ENCODE data around the gene ICAM3. TPM values are rescaled to one million over a fixed set of nuclear protein-coding genes. Genes with fewer than 3 reads are reported as not detected.

Gene ICAM3
- polyA plus RNA-seq, 1 experiment = 17.3 TPM

- no peaks in the 10 kb centered on the region for H3K27me3 ChIP-seq (ENCODE audit: control insufficient read depth, insufficient read depth, low read length)
- CTCF ChIA-PET = interaction anchor here (1.7 kb wide), 1 partner anchor 61 kb away, joined by 7 read pairs; the partner anchor contains the start of gene ICAM1
- no peak for DNase-seq (ENCODE audit: low read depth)
- POLR2A ChIA-PET = no interaction called here
- peak overlapping the region; percentile 97 for H3K4me3 ChIP-seq (ENCODE audit: low read depth, low read length)
- H3K36me3 ChIP-seq (ENCODE audit: control insufficient read depth, insufficient read depth, low read length) = peaks cover 24% of the 10 kb centered on the region
- TF ChIP-seq CTCF (IDR thresholded peaks at IDR 0.05; ENCODE audit: insufficient read depth, low read depth, low read length) = no peak
Measured at GRCh38 chr19:10332158-10332964, 7.1 kb downstream of the ICAM3 start.

DNA sequence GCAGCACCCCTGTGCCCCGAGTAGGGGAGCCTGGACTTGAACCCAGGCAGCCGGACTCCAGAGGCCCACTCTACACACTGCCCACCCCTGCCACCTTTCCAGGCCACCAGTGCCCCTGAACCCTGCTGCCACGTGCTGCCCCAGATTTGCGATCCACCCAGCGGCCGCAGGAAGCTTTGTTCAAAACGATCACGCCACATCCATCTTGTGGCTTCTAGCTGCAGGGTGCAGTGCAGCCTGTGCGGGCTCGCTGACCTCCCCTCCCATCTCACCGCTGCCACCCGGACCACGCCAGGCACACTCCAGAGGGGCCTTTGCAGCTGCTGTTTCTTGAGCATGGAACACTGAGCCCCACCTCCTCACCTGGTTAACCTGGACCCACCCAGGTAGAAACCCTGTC, 9.9 kb downstream of the ICAM3 start:
- H3K36me3 ChIP-seq (ENCODE audit: control insufficient read depth, insufficient read depth, low read length) = peaks cover 27% of the 10 kb centered on the region
- TF ChIP-seq CTCF (IDR thresholded peaks at IDR 0.05; ENCODE audit: insufficient read depth, low read depth, low read length) = no peak
- CTCF ChIA-PET = no interaction called here
- no peak for DNase-seq (ENCODE audit: low read depth)
- no peaks in the 10 kb centered on the region for H3K27me3 ChIP-seq (ENCODE audit: control insufficient read depth, insufficient read depth, low read length)
- no peak overlapping the region for H3K4me3 ChIP-seq (ENCODE audit: low read depth, low read length)
- POLR2A ChIA-PET = no interaction called here

- CTCF ChIA-PET = no interaction called here
- TF ChIP-seq CTCF (IDR thresholded peaks at IDR 0.05; ENCODE audit: insufficient read depth, low read depth, low read length) = no peak
- Histone ChIP-seq H3K27me3 (ENCODE audit: control insufficient read depth, insufficient read depth, low read length) (no peaks in the 10 kb centered on the region), H3K4me3 (ENCODE audit: low read depth, low read length) (no peak overlapping the region), H3K36me3 (ENCODE audit: control insufficient read depth, insufficient read depth, low read length) (peaks cover 30% of the 10 kb centered on the region)
- DNase-seq (ENCODE audit: low read depth) = no peak
- POLR2A ChIA-PET = no interaction called here
Measured at GRCh38 chr19:10328558-10329429, 10.6 kb downstream of the ICAM3 start.

DNA sequence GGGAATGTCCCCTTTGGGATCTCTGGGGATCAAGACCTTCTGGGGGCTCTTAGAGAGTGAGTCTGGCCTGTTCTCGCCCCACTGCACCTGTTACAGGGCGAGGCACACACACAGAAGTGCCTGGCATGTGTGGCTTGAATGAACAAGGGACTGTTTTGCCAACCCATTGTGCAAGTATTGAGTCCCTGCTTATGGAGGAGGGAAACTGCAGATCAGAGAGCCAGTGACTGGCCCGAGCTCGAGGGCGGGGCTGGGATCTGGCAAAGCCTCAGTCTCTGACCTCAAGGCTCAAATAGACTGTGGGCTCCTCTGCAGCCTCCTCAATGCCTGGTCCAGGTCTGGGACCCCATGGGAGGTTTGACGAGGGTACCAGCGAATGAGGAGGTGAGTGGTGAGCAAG, 11.6 kb downstream of the ICAM3 start:
- CTCF ChIA-PET = interaction anchor here (0.7 kb wide), 1 partner anchor 26 kb away, joined by 3 read pairs; no protein-coding TSS in a partner anchor
- Histone ChIP-seq H3K36me3 (ENCODE audit: control insufficient read depth, insufficient read depth, low read length) (peaks cover 38% of the 10 kb centered on the region), H3K4me3 (ENCODE audit: low read depth, low read length) (no peak overlapping the region), H3K27me3 (ENCODE audit: control insufficient read depth, insufficient read depth, low read length) (no peaks in the 10 kb centered on the region)
- POLR2A ChIA-PET = no interaction called here
- no peak for TF ChIP-seq CTCF (IDR thresholded peaks at IDR 0.05; ENCODE audit: insufficient read depth, low read depth, low read length)
- no peak for DNase-seq (ENCODE audit: low read depth)

DNA sequence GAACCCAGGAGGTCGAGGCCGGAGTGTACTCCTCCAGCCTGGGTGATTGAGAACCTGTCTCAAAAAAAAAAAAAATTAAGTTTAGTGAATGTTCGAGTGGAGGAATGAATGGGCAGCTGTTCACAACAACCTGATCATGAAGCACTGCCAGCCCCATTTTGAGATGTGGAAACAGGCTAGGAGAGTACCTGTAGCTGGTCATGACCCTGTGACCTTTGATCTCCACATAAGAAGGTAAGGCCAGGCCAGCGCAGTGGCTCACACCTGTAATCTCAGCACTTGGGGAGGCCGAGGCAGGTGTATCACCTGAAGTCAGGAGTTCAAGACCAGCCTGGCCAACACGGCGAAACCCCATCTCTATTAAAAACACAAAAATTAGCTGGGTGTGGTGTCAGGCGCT, 13.7 kb downstream of the ICAM3 start:
- TF ChIP-seq CTCF (IDR thresholded peaks at IDR 0.05; ENCODE audit: insufficient read depth, low read depth, low read length) = no peak
- DNase-seq (ENCODE audit: low read depth) = no peak
- peaks cover 53% of the 10 kb centered on the region for H3K36me3 ChIP-seq (ENCODE audit: control insufficient read depth, insufficient read depth, low read length)
- ChIA-PET CTCF (interaction anchor here (1.3 kb wide), 1 partner anchor 9 kb away, joined by 3 read pairs; no protein-coding TSS in a partner anchor), POLR2A (no interaction called here)
- H3K4me3 ChIP-seq (ENCODE audit: low read depth, low read length) = no peak overlapping the region
- H3K27me3 ChIP-seq (ENCODE audit: control insufficient read depth, insufficient read depth, low read length) = no peaks in the 10 kb centered on the region
